Adrenal gland (tissue), 12 donors: ENCODE results near the gene KLHL7. TPM values are rescaled to one million over a fixed set of nuclear protein-coding genes. Genes with fewer than 3 reads are reported as not detected.
"Not testable (repeated sequence)": the region's sequence is repeated elsewhere in the genome, so short reads cannot be mapped to it uniquely, and the experiment has no call there.

ENCODE experiments used
- DNase-seq, 7 donors: peaks; one replicate each; pipeline ENCODE4 v3.0.0-alpha.2; 2019 to 2020
- H3K27ac ChIP-seq, 5 donors: fragments of 200-600 bp; sonication (generic) in 4 of 5; 1 replicate in 3 of 5; 2 replicates in 2 of 5; pipeline versions ENCODE4 v1.5.1 to v1.8.0; 2016 to 2020; ENCODE audit warnings: mild to moderate bottlenecking in 1 of 5
- H3K27me3 ChIP-seq: fragments of 200-600 bp; 2 replicates; pipeline ENCODE4 v1.8.0; 2021
- H3K36me3 ChIP-seq, 2 donors: fragments of 200-600 bp; replicated peaks in 1 of 2; 1 replicate in 1 of 2; 2 replicates in 1 of 2; pipeline versions ENCODE4 v1.5.1 to v1.8.0; 2018 to 2022
- H3K4me1 ChIP-seq, 2 donors: fragments of 200-600 bp; replicated peaks in 1 of 2; 1 replicate in 1 of 2; 2 replicates in 1 of 2; pipeline versions ENCODE4 v1.5.1 to v1.8.0; 2018 to 2021
- H3K4me3 ChIP-seq, 4 donors: fragments of 200-600 bp; sonication (generic) in 3 of 4; one replicate each; pipeline ENCODE4 v1.5.1; 2016 to 2018
- H3K9me3 ChIP-seq, 3 donors: fragments of 200-600 bp; sonication (generic) in 1 of 3; replicated peaks in 1 of 3; 1 replicate in 2 of 3; 2 replicates in 1 of 3; pipeline versions ENCODE4 v1.5.1 to v1.8.0; 2016 to 2021
- CTCF ChIP-seq, 6 experiments: fragments of 450-650 bp in 4 of 6; fragments of 200-600 bp in 2 of 6; sonication (generic) in 1 of 6; IDR thresholded peaks; 1 replicate in 5 of 6; 2 replicates in 1 of 6; pipeline versions ENCODE4 v1.5.1 to v1.8.0; 2016 to 2021; ENCODE audit warnings: antibody characterized with exemption in 6 of 6, mild to moderate bottlenecking in 2 of 6, moderate library complexity in 1 of 6
- POLR2A ChIP-seq, 2 donors: fragments of 450-650 bp; IDR thresholded peaks; one replicate each; pipeline ENCODE4 v1.6.1; 2017; ENCODE audit warnings: antibody characterized with exemption in 2 of 2, mild to moderate bottlenecking in 2 of 2, moderate library complexity in 1 of 2
- WGBS, 4 donors: extraction: QIAGEN DNeasy Blood & Tissue Kit in 2 of 4; methylation state at CpG; one replicate each; pipeline versions ENCODE4 v1.1.5 to v1.1.7; 2013 to 2017; 5-methylcytosine and 5-hydroxymethylcytosine counted together
- intact Hi-C, 2 donors: fragments of 100-400 bp; cut with DNase I; formaldehyde crosslinking; loops; one replicate each; pipeline versions ENCODE4 v1.14.1 to v1.15.0; 2022 to 2023
- polyA plus RNA-seq, 3 donors: library from polyadenylated mRNA; stranded (reverse); fragments of 200-250 nt in 2 of 3; fragments of 350-450 nt in 1 of 3; fragmentation: Illumina TruSeq in 1 of 3; extraction: RNeasy Lipid Tissue Mini Kit (QIAGEN cat#74804) in 1 of 3; gene quantifications; one replicate each; pipeline ENCODE4 v1.2.3, GENCODE V29; 2013 to 2014
- total RNA-seq, 9 donors: library from RNA; depleted of rRNA in 4 of 9; stranded (reverse); fragments of >200 nt in 4 of 9; fragments of 120-200 nt in 1 of 9; fragmentation: NEBNext Ultra II Directional in 1 of 9; extraction: Animal tissue kit (Norgen Biotek cat#: 25700) in 1 of 9; gene quantifications; one replicate each; pipeline versions ENCODE4 v1.1.0 to v1.2.4, GENCODE V29; 2013 to 2023
- donor health status: healthy with polysubstance abuse.
- donor health status: Bipolar disorder and iron deficiency.
- donor health status: DM: yes; HTN: yes; CAD: no.
- donor health status: DM: no; HTN: no; CAD: no.
- donor health status: DM: no; HTN: no; CAD: no.
- donor health status: DM: yes; HTN: yes; CAD: no.

KLHL7 gene
- total and polyA plus RNA-seq, 12 donors, result 13.5 to 74.9 (median 41.9) TPM

- Histone ChIP-seq H3K27me3 (no peaks in the 10 kb centered on the region), H3K4me3 (no peak overlapping the region), H3K27ac (no peak overlapping the region), H3K4me1 (peaks cover 17 to 52% of the 10 kb centered on the region in 2 donors), H3K36me3 (peaks cover 0 to 9% of the 10 kb centered on the region in 2 donors), H3K9me3 (no peaks in the 10 kb centered on the region)
- no peak for TF ChIP-seq POLR2A (IDR thresholded peaks at IDR 0.05)
- no peak for TF ChIP-seq CTCF (IDR thresholded peaks at IDR 0.05)
- DNase-seq, result no peak
- intact Hi-C loops, result no loop called here
- WGBS, 4 donors, result 93 to 94% (median 94%) methylated on average over 4 of the region's 4 CpGs
Measured at GRCh38 chr7:23121165-23121564, 15.6 kb downstream of the KLHL7 start.

- DNase-seq, result no peak
- TF ChIP-seq CTCF (IDR thresholded peaks at IDR 0.05) (no peak), POLR2A (IDR thresholded peaks at IDR 0.05) (no peak)
- Histone ChIP-seq H3K4me1 (peaks cover 5 to 35% of the 10 kb centered on the region in 2 donors), H3K9me3 (no peaks in the 10 kb centered on the region), H3K36me3 (peaks cover 0 to 22% of the 10 kb centered on the region in 2 donors), H3K27me3 (no peaks in the 10 kb centered on the region), H3K4me3 (no peak overlapping the region), H3K27ac (peak overlapping the region in 1 of 5 donors; percentile 3)
- 55 to 76% (median 60%) methylated on average over 2 of the region's 2 CpGs for WGBS, 4 donors
- intact Hi-C loops, result no loop called here
Measured at GRCh38 chr7:23123007-23123406, 17.4 kb downstream of the KLHL7 start.

DNA sequence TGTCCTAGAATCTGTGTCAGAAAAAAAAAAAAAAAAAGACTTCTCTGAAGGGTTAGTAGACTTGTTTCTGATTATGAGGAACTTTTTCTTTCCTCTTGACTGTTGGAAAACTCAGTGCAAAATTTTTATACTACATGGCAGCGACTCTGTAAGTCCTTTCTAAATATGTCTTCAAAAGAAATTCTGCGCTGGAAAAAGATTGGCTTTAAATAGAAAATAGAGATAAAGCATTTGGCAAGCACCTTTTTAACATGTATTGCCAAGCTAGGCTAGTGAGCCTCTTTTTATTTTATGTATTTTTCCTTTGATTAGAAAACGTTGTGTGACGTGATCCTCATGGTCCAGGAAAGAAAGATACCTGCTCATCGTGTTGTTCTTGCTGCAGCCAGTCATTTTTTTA, 17.9 kb downstream of the KLHL7 start:
- Histone ChIP-seq H3K4me3 (no peak overlapping the region), H3K9me3 (no peaks in the 10 kb centered on the region), H3K27ac (peak overlapping the region in 2 of 5 donors; percentile 3 to 29), H3K27me3 (no peaks in the 10 kb centered on the region), H3K36me3 (peaks cover 0 to 22% of the 10 kb centered on the region in 2 donors), H3K4me1 (peaks cover under 1 to 30% of the 10 kb centered on the region in 2 donors)
- TF ChIP-seq CTCF (IDR thresholded peaks at IDR 0.05) (no peak), POLR2A (IDR thresholded peaks at IDR 0.05) (no peak)
- intact Hi-C loops, result no loop called here
- no peak for DNase-seq
- WGBS, 4 donors, result 26 to 44% (median 37%) methylated on average over 5 of the region's 5 CpGs

GRCh38 chr7:23129036-23129435, 23.5 kb downstream of the KLHL7 start:
- Histone ChIP-seq H3K4me1 (peaks cover 7 to 9% of the 10 kb centered on the region in 2 donors), H3K36me3 (peaks cover 0 to 22% of the 10 kb centered on the region in 2 donors), H3K27ac (no peak overlapping the region), H3K4me3 (no peak overlapping the region), H3K27me3 (no peaks in the 10 kb centered on the region), H3K9me3 (no peaks in the 10 kb centered on the region)
- DNase-seq, result peak in 2 of 7 donors; percentile 14 to 21
- TF ChIP-seq CTCF (IDR thresholded peaks at IDR 0.05) (no peak), POLR2A (IDR thresholded peaks at IDR 0.05) (no peak)
- 47 to 66% (median 55%) methylated on average over 3 to 4 of the region's 4 CpGs for WGBS, 4 donors
- intact Hi-C loops, result no loop called here

DNA sequence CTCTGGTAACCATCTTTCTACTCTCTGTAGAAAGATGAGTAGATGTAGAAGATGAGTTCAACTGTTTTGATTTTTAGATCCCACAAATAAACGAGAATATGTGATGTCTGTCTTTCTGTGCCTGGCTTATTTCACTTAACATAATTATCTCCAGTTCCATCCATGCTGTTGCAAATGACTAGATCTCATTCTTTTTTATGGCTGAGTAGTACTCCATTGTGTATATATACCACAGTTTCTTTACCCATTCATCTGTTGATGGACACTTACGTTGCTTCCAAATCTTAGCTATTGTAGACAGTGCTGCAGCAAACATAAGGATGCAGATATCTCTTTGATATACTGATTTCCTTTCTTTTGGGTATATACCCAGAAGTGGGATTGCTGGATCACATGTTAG, 26.2 kb downstream of the KLHL7 start:
- H3K4me1 ChIP-seq, H3K27ac ChIP-seq, DNase-seq, H3K27me3 ChIP-seq, intact Hi-C loops, H3K4me3 ChIP-seq, H3K36me3 ChIP-seq, H3K9me3 ChIP-seq: not testable (repeated sequence)
- whole genome bisulfite sequencing, 4 donors, result 91 to 97% (median 94%) methylated on average over 2 of the region's 2 CpGs
